Astrocyte (in vitro differentiated cells and primary cell): ENCODE results near the gene TARBP2. TPM values are rescaled to one million over a fixed set of nuclear protein-coding genes. Genes with fewer than 3 reads are reported as not detected.
A peak's percentile ranks its signal among the peaks of the same experiment; 100 is the strongest.
"Not testable (repeated sequence)": the region's sequence is repeated elsewhere in the genome, so short reads cannot be mapped to it uniquely, and the experiment has no call there.

Source experiments
- DNase-seq: peaks from one replicate; pipeline ENCODE4 v3.0.0-alpha.2; 2010; ENCODE audit warnings: low read depth
- FAIRE-seq: peaks from 2 replicates; lab custom pipeline; 2011; peaks lifted over from hg19 to GRCh38; lab: Jason Lieb, UNC
- H2AFZ ChIP-seq: 2 replicates; pipeline ENCODE4 v1.6.0; 2012; ENCODE audit warnings: low read depth, low read length, inconsistent platforms
- H3K27ac ChIP-seq: 2 replicates; pipeline ENCODE4 v1.5.1; 2011; ENCODE audit warnings: low read depth, low read length, inconsistent platforms
- H3K27me3 ChIP-seq: 2 replicates; pipeline ENCODE4 v1.6.0; 2011; ENCODE audit warnings: low read length, inconsistent platforms; ENCODE audit not compliant: insufficient read depth
- H3K36me3 ChIP-seq: 2 replicates; pipeline ENCODE4 v1.5.1; 2011; ENCODE audit warnings: low read length, inconsistent platforms; ENCODE audit not compliant: insufficient read depth
- H3K4me1 ChIP-seq: 2 replicates; pipeline ENCODE4 v1.5.1; 2011; ENCODE audit warnings: low read length, inconsistent platforms; ENCODE audit not compliant: insufficient read depth
- H3K4me2 ChIP-seq: 2 replicates; pipeline ENCODE4 v1.6.0; 2012; ENCODE audit warnings: low read length, inconsistent platforms
- H3K4me3 ChIP-seq: 2 replicates; pipeline ENCODE4 v1.5.1; 2011; ENCODE audit warnings: low read depth, mild to moderate bottlenecking, low read length, inconsistent platforms; ENCODE audit not compliant: insufficient read depth
- H3K79me2 ChIP-seq: 2 replicates; pipeline ENCODE4 v1.6.0; 2012; ENCODE audit warnings: mild to moderate bottlenecking, low read length, inconsistent platforms; ENCODE audit not compliant: insufficient read depth
- H3K9ac ChIP-seq: 2 replicates; pipeline ENCODE4 v1.6.0; 2012; ENCODE audit warnings: mild to moderate bottlenecking, low read length, inconsistent platforms
- H3K9me3 ChIP-seq: 2 replicates; pipeline ENCODE4 v1.5.1; 2012; ENCODE audit warnings: low read depth, mild to moderate bottlenecking, low read length, inconsistent platforms; ENCODE audit not compliant: insufficient read depth
- H4K20me1 ChIP-seq: 2 replicates; pipeline ENCODE4 v1.6.0; 2012; ENCODE audit warnings: low read length, inconsistent platforms; ENCODE audit not compliant: insufficient read depth
- H3K27ac Mint-ChIP-seq: one replicate; pipeline ENCODE4 v1.8.0; 2021; ENCODE audit warnings: mild to moderate bottlenecking, mixed read lengths; ENCODE audit not compliant: unreplicated experiment
- H3K27me3 Mint-ChIP-seq: one replicate; pipeline ENCODE4 v1.8.0; 2021; ENCODE audit warnings: low read depth, mixed read lengths; ENCODE audit not compliant: unreplicated experiment
- H3K36me3 Mint-ChIP-seq: one replicate; pipeline ENCODE4 v1.8.0; 2021; ENCODE audit warnings: low read depth, mixed read lengths; ENCODE audit not compliant: unreplicated experiment
- H3K4me1 Mint-ChIP-seq: one replicate; pipeline ENCODE4 v1.8.0; 2021; ENCODE audit warnings: low read depth, mixed read lengths; ENCODE audit not compliant: unreplicated experiment
- H3K4me3 Mint-ChIP-seq: one replicate; pipeline ENCODE4 v1.8.0; 2021; ENCODE audit warnings: mild to moderate bottlenecking, moderate library complexity, mixed read lengths; ENCODE audit not compliant: unreplicated experiment
- H3K9me3 Mint-ChIP-seq: one replicate; pipeline ENCODE4 v1.8.0; 2021; ENCODE audit warnings: mild to moderate bottlenecking, mixed read lengths; ENCODE audit not compliant: unreplicated experiment
- EZH2 ChIP-seq: IDR thresholded peaks from 2 replicates; pipeline ENCODE4 v1.6.1; 2012; ENCODE audit warnings: mild to moderate bottlenecking, low read length, inconsistent platforms; ENCODE audit not compliant: insufficient read depth
- total RNA-seq: library from RNA; stranded (reverse); gene quantifications from 2 replicates; pipeline ENCODE4 v1.2.1, GENCODE V29; 2021
- TF ChIP-seq, protein P1 (sequence below): IDR thresholded peaks from 2 replicates; pipeline ENCODE4 v1.5.1; 2011; ENCODE audit warnings: low read depth, mild to moderate bottlenecking, inconsistent platforms, low read length, moderate library complexity; ENCODE audit not compliant: insufficient read depth

TARBP2 gene
- total RNA-seq, 1 donor from 2014 or later: 51.1 TPM

- peaks cover 21% of the 10 kb centered on the region for H3K36me3 ChIP-seq
- H3K9me3 Mint-ChIP-seq: no peaks in the 10 kb centered on the region
- H3K27ac ChIP-seq: peak overlapping the region; percentile 19
- no peaks in the 10 kb centered on the region for H3K9me3 ChIP-seq
- no peak overlapping the region for H3K4me3 ChIP-seq
- peak overlapping the region; percentile 28 for H3K9ac ChIP-seq
- peaks cover 4% of the 10 kb centered on the region for H4K20me1 ChIP-seq
- no peak for FAIRE-seq
- H3K79me2 ChIP-seq: no peaks in the 10 kb centered on the region
- H2AFZ ChIP-seq: no peak overlapping the region
- peak; percentile 49 for DNase-seq
- H3K27me3 ChIP-seq: no peaks in the 10 kb centered on the region
- H3K27me3 Mint-ChIP-seq: no peaks in the 10 kb centered on the region
- H3K4me3 Mint-ChIP-seq: no peak overlapping the region
- no peaks in the 10 kb centered on the region for H3K4me1 Mint-ChIP-seq
- TF ChIP-seq, protein P1, sequence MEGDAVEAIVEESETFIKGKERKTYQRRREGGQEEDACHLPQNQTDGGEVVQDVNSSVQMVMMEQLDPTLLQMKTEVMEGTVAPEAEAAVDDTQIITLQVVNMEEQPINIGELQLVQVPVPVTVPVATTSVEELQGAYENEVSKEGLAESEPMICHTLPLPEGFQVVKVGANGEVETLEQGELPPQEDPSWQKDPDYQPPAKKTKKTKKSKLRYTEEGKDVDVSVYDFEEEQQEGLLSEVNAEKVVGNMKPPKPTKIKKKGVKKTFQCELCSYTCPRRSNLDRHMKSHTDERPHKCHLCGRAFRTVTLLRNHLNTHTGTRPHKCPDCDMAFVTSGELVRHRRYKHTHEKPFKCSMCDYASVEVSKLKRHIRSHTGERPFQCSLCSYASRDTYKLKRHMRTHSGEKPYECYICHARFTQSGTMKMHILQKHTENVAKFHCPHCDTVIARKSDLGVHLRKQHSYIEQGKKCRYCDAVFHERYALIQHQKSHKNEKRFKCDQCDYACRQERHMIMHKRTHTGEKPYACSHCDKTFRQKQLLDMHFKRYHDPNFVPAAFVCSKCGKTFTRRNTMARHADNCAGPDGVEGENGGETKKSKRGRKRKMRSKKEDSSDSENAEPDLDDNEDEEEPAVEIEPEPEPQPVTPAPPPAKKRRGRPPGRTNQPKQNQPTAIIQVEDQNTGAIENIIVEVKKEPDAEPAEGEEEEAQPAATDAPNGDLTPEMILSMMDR: peak; percentile 91
- no peak for TF ChIP-seq EZH2
- H3K36me3 Mint-ChIP-seq: peaks cover 13% of the 10 kb centered on the region
- H3K4me1 ChIP-seq: no peaks in the 10 kb centered on the region
- H3K4me2 ChIP-seq: no peak overlapping the region
- H3K27ac Mint-ChIP-seq: peak overlapping the region; percentile 20
Measured at GRCh38 chr12:53543539-53543938, 42.5 kb downstream of the TARBP2 start.

- not testable (repeated sequence) for H3K27me3 ChIP-seq, H3K4me1 Mint-ChIP-seq, DNase-seq, FAIRE-seq, H4K20me1 ChIP-seq, H3K9ac ChIP-seq, H3K27ac ChIP-seq, H3K4me1 ChIP-seq, H3K9me3 ChIP-seq, H2AFZ ChIP-seq, H3K4me2 ChIP-seq, H3K4me3 Mint-ChIP-seq, H3K4me3 ChIP-seq, H3K9me3 Mint-ChIP-seq, H3K79me2 ChIP-seq, H3K27ac Mint-ChIP-seq, H3K27me3 Mint-ChIP-seq
- peaks cover 16% of the 10 kb centered on the region for H3K36me3 Mint-ChIP-seq
- peaks cover 19% of the 10 kb centered on the region for H3K36me3 ChIP-seq
Measured at GRCh38 chr12:53548354-53548753, 47.3 kb downstream of the TARBP2 start.

- not testable (repeated sequence) for H3K9ac ChIP-seq, H3K79me2 ChIP-seq, H3K4me3 ChIP-seq, H3K27me3 Mint-ChIP-seq, H3K27ac Mint-ChIP-seq, H4K20me1 ChIP-seq, H3K4me3 Mint-ChIP-seq, FAIRE-seq, DNase-seq, H3K4me1 Mint-ChIP-seq, H3K4me2 ChIP-seq, H3K27ac ChIP-seq, H3K27me3 ChIP-seq, H3K9me3 ChIP-seq, H2AFZ ChIP-seq, H3K4me1 ChIP-seq, H3K9me3 Mint-ChIP-seq
- peaks cover 13% of the 10 kb centered on the region for H3K36me3 Mint-ChIP-seq
- H3K36me3 ChIP-seq: peaks cover 19% of the 10 kb centered on the region
Measured at GRCh38 chr12:53550131-53550530, 49.0 kb downstream of the TARBP2 start.
